C4-2B (cell line): Measurements from ENCODE around the gene ATP8B1.

Experiments
- ZFX ChIP-seq: fragments of 450-650 bp; IDR thresholded peaks from 2 replicates; pipeline ENCODE4 v1.6.1; 2017
- TF ChIP-seq, protein P1 (sequence below): fragments of 450-650 bp; conservative IDR thresholded peaks from 2 replicates; pipeline ENCODE4 v1.5.1; 2017; ENCODE audit warnings: mild to moderate bottlenecking

- TF ChIP-seq, protein P1, sequence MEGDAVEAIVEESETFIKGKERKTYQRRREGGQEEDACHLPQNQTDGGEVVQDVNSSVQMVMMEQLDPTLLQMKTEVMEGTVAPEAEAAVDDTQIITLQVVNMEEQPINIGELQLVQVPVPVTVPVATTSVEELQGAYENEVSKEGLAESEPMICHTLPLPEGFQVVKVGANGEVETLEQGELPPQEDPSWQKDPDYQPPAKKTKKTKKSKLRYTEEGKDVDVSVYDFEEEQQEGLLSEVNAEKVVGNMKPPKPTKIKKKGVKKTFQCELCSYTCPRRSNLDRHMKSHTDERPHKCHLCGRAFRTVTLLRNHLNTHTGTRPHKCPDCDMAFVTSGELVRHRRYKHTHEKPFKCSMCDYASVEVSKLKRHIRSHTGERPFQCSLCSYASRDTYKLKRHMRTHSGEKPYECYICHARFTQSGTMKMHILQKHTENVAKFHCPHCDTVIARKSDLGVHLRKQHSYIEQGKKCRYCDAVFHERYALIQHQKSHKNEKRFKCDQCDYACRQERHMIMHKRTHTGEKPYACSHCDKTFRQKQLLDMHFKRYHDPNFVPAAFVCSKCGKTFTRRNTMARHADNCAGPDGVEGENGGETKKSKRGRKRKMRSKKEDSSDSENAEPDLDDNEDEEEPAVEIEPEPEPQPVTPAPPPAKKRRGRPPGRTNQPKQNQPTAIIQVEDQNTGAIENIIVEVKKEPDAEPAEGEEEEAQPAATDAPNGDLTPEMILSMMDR = no peak
- TF ChIP-seq ZFX = no peak
Observed at GRCh38 chr18:57677262-57678211, 125.6 kb downstream of the ATP8B1 start.
